HEK293 (cell line): ENCODE measurements around the gene FOXRED2.

Experiments
- BCL11A ChIP-seq: fragments of 450-650 bp; formaldehyde crosslinking; IDR thresholded peaks from 2 replicates; pipeline ENCODE4 v1.5.1; 2016; ENCODE audit warnings: low read depth, missing biosample characterization, missing genetic modification characterization
- HOXC10 ChIP-seq: sonication (generic); formaldehyde crosslinking; IDR thresholded peaks from 2 replicates; pipeline ENCODE4 v1.8.1; 2023; ENCODE audit warnings: mild to moderate bottlenecking, missing genetic modification reagents
- KLF7 ChIP-seq: fragments of 450-650 bp; formaldehyde crosslinking; IDR thresholded peaks from 2 replicates; pipeline ENCODE4 v1.5.1; 2016; ENCODE audit warnings: missing biosample characterization, missing genetic modification characterization, borderline replicate concordance
- MEIS1 ChIP-seq: sonication (generic); formaldehyde crosslinking; IDR thresholded peaks from 2 replicates; pipeline ENCODE4 v1.8.1; 2022; ENCODE audit warnings: missing genetic modification reagents, mild to moderate bottlenecking, borderline replicate concordance
- SCRT2 ChIP-seq: fragments of 450-650 bp; formaldehyde crosslinking; IDR thresholded peaks from 2 replicates; pipeline ENCODE4 v1.5.1; 2016; ENCODE audit warnings: missing biosample characterization, missing genetic modification characterization
- YY1 ChIP-seq: fragments of 450-650 bp; formaldehyde crosslinking; IDR thresholded peaks from 2 replicates; pipeline ENCODE4 v1.5.1; 2018; ENCODE audit warnings: missing biosample characterization, missing genetic modification characterization
- ZBTB21 ChIP-seq: fragments of 450-650 bp; formaldehyde crosslinking; IDR thresholded peaks from 2 replicates; pipeline ENCODE4 v1.5.1; 2017; ENCODE audit warnings: missing biosample characterization, missing genetic modification characterization
- ZBTB7A ChIP-seq: fragments of 450-650 bp; formaldehyde crosslinking; IDR thresholded peaks from 2 replicates; pipeline ENCODE4 v1.5.1; 2016; ENCODE audit warnings: low read depth, missing biosample characterization, missing genetic modification characterization
- ZFHX2 ChIP-seq: fragments of 450-650 bp; formaldehyde crosslinking; conservative IDR thresholded peaks from 2 replicates; pipeline ENCODE4 v1.5.1; 2016; ENCODE audit warnings: missing biosample characterization, missing genetic modification characterization
- ZNF114 ChIP-seq: fragments of 450-650 bp; formaldehyde crosslinking; IDR thresholded peaks from 2 replicates; pipeline ENCODE4 v1.5.0; 2017; ENCODE audit warnings: missing biosample characterization, missing genetic modification characterization
- ZNF133 ChIP-seq: fragments of 450-650 bp; formaldehyde crosslinking; IDR thresholded peaks from 2 replicates; pipeline ENCODE4 v1.5.1; 2016; ENCODE audit warnings: missing biosample characterization, missing genetic modification characterization
- ZNF404 ChIP-seq: fragments of 450-650 bp; formaldehyde crosslinking; IDR thresholded peaks from 2 replicates; pipeline ENCODE4 v1.5.1; 2017; ENCODE audit warnings: missing biosample characterization, missing genetic modification characterization
- ZNF423 ChIP-seq: fragments of 450-650 bp; formaldehyde crosslinking; IDR thresholded peaks from 2 replicates; pipeline ENCODE4 v1.5.1; 2016; ENCODE audit warnings: missing biosample characterization, missing genetic modification characterization
- ZNF530 ChIP-seq: fragments of 450-650 bp; formaldehyde crosslinking; IDR thresholded peaks from 2 replicates; pipeline ENCODE4 v1.5.1; 2016; ENCODE audit warnings: low read depth, missing biosample characterization, missing genetic modification characterization
- ZNF544 ChIP-seq: fragments of 450-650 bp; formaldehyde crosslinking; IDR thresholded peaks from 2 replicates; pipeline ENCODE4 v1.5.0; 2017; ENCODE audit warnings: missing biosample characterization, missing genetic modification characterization
- ZNF670 ChIP-seq: fragments of 450-650 bp; formaldehyde crosslinking; IDR thresholded peaks from 2 replicates; pipeline ENCODE4 v1.5.1; 2016; ENCODE audit warnings: missing biosample characterization, missing genetic modification characterization, low read depth
- ZNF677 ChIP-seq: fragments of 450-650 bp; IDR thresholded peaks from 2 replicates; pipeline ENCODE4 v1.5.0; 2018; ENCODE audit warnings: missing biosample characterization, mild to moderate bottlenecking, missing genetic modification characterization, moderate library complexity
- ZNF785 ChIP-seq: fragments of 450-650 bp; formaldehyde crosslinking; IDR thresholded peaks from 2 replicates; pipeline ENCODE4 v1.5.1; 2016; ENCODE audit warnings: missing biosample characterization, missing genetic modification characterization
- ZNF837 ChIP-seq: fragments of 450-650 bp; formaldehyde crosslinking; IDR thresholded peaks from 2 replicates; pipeline ENCODE4 v1.5.1; 2016; ENCODE audit warnings: missing biosample characterization, missing genetic modification characterization
- TF ChIP-seq, protein P1 (sequence below): fragments of 450-650 bp; formaldehyde crosslinking; IDR thresholded peaks from 2 replicates; pipeline ENCODE4 v1.5.1; 2016; ENCODE audit warnings: missing biosample characterization, missing genetic modification characterization
- TF ChIP-seq, protein P2 (sequence below): fragments of 450-650 bp; formaldehyde crosslinking; IDR thresholded peaks from 2 replicates; pipeline ENCODE4 v1.5.1; 2016; ENCODE audit warnings: missing biosample characterization, missing genetic modification characterization
- TF ChIP-seq, protein P3 (sequence below): fragments of 450-650 bp; formaldehyde crosslinking; IDR thresholded peaks from 2 replicates; pipeline ENCODE4 v1.5.1; 2016; ENCODE audit warnings: missing biosample characterization, missing genetic modification characterization, borderline replicate concordance
- TF ChIP-seq, protein P4 (sequence below): fragments of 450-650 bp; formaldehyde crosslinking; IDR thresholded peaks from 2 replicates; pipeline ENCODE4 v1.5.1; 2016; ENCODE audit warnings: missing biosample characterization, missing genetic modification characterization
- TF ChIP-seq, protein P5 (sequence below): fragments of 450-650 bp; formaldehyde crosslinking; IDR thresholded peaks from 2 replicates; pipeline ENCODE4 v1.5.1; 2016; ENCODE audit warnings: missing biosample characterization, missing genetic modification characterization
- TF ChIP-seq, protein P6 (sequence below): sonication (generic); formaldehyde crosslinking; IDR thresholded peaks from 2 replicates; pipeline ENCODE4 v1.8.1; 2022; ENCODE audit warnings: mild to moderate bottlenecking, moderate library complexity, missing genetic modification reagents
- TF ChIP-seq, protein P7 (sequence below): fragments of 450-650 bp; formaldehyde crosslinking; IDR thresholded peaks from 2 replicates; pipeline ENCODE4 v1.5.1; 2016; ENCODE audit warnings: missing biosample characterization, missing genetic modification characterization

Gene FOXRED2

DNA sequence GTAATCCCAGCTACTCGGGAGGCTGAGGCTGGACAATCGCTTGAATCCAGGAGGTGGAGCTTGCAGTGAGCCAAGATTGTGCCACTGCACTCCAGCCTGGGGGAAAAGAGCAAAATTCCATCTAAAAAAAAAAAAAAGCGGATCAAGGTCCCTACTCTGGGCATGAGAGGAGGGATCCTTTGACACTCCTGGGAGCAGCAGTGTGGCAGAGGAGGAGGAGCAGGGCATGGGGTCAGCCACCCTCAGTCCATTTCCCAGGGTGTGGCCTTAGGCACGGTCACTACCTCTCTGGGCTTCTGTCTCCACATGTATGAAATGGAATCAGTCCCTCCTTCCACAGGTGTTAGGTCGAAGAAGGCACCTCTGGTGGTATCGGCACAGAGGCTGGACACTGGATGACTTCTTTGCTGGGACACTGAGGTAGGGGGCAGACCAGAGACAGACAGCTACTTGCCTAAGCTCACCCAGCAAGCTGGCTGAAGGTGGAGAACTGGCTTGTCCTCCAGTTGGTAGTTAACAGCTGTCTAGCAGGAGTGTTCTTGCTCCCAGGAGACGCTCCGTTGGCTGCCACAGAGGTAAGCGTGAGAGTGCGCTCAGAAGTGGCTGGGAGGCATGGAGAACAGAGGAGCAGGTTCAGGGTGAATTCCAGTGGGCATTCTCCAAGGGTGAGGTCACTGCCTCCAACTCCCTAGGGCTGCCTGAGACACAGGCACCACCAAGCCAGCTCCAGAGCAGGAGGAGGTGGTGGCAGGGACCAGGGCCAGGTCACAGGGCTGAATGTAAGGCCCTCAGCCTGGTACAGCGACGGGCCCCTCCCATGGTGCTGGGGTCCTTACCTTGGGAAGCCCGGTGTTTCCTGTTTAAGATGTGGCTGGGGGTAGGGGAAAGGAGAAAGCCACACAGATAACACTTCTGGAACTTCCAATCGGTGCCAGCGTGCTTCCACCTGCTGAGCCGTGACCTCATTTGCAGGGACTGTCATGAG is 44.9 kb downstream of the FOXRED2 start (continued):
- TF ChIP-seq SCRT2 (tag by site-specific recombination) (peak; percentile 44; the same call in 1 of the 2 replicates), ZNF133 (no peak), ZNF670 (tag by site-specific recombination) (no peak), ZNF530 (tag by site-specific recombination) (no peak), ZFHX2 (no peak), YY1 (no peak), ZNF677 (tag by site-specific recombination) (no peak), ZBTB21 (tag by site-specific recombination) (peak; percentile 70; the same call in 1 of the 2 replicates), ZNF544 (no peak), ZBTB7A (tag by site-specific recombination) (no peak), KLF7 (tag by site-specific recombination) (no peak), HOXC10 (CRISPR knock-in tag) (no peak), ZNF423 (no peak), BCL11A (no peak), MEIS1 (CRISPR knock-in tag) (no peak), ZNF114 (tag by site-specific recombination) (no peak), ZNF785 (tag by site-specific recombination) (no peak), ZNF404 (tag by site-specific recombination) (no peak), ZNF837 (tag by site-specific recombination) (no peak)
- TF ChIP-seq, protein P1, sequence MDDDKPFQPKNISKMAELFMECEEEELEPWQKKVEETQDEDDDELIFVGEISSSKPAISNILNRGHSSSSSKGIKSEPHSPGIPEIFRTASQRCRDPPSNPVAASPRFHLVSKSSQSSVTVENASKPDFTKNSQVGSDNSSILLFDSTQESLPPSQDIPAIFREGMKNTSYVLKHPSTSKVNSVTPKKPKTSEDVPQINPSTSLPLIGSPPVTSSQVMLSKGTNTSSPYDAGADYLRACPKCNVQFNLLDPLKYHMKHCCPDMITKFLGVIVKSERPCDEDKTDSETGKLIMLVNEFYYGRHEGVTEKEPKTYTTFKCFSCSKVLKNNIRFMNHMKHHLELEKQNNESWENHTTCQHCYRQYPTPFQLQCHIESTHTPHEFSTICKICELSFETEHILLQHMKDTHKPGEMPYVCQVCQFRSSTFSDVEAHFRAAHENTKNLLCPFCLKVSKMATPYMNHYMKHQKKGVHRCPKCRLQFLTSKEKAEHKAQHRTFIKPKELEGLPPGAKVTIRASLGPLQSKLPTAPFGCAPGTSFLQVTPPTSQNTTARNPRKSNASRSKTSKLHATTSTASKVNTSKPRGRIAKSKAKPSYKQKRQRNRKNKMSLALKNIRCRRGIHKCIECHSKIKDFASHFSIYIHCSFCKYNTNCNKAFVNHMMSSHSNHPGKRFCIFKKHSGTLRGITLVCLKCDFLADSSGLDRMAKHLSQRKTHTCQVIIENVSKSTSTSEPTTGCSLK (tag by site-specific recombination): no peak
- TF ChIP-seq, protein P2, sequence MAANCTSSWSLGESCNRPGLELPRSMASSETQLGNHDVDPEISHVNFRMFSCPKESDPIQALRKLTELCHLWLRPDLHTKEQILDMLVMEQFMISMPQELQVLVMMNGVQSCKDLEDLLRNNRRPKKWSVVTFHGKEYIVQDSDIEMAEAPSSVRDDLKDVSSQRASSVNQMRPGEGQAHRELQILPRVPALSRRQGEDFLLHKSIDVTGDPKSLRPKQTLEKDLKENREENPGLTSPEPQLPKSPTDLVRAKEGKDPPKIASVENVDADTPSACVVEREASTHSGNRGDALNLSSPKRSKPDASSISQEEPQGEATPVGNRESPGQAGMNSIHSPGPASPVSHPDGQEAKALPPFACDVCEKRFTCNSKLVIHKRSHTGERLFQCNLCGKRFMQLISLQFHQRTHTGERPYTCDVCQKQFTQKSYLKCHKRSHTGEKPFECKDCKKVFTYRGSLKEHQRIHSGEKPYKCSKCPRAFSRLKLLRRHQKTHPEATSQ (tag by site-specific recombination): no peak
- TF ChIP-seq, protein P3, sequence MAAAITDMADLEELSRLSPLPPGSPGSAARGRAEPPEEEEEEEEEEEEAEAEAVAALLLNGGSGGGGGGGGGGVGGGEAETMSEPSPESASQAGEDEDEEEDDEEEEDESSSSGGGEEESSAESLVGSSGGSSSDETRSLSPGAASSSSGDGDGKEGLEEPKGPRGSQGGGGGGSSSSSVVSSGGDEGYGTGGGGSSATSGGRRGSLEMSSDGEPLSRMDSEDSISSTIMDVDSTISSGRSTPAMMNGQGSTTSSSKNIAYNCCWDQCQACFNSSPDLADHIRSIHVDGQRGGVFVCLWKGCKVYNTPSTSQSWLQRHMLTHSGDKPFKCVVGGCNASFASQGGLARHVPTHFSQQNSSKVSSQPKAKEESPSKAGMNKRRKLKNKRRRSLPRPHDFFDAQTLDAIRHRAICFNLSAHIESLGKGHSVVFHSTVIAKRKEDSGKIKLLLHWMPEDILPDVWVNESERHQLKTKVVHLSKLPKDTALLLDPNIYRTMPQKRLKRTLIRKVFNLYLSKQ: no peak
- TF ChIP-seq, protein P4, sequence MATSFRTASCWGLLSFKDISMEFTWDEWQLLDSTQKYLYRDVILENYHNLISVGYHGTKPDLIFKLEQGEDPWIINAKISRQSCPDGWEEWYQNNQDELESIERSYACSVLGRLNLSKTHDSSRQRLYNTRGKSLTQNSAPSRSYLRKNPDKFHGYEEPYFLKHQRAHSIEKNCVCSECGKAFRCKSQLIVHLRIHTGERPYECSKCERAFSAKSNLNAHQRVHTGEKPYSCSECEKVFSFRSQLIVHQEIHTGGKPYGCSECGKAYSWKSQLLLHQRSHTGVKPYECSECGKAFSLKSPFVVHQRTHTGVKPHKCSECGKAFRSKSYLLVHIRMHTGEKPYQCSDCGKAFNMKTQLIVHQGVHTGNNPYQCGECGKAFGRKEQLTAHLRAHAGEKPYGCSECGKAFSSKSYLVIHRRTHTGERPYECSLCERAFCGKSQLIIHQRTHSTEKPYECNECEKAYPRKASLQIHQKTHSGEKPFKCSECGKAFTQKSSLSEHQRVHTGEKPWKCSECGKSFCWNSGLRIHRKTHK (tag by site-specific recombination): no peak
- TF ChIP-seq, protein P5, sequence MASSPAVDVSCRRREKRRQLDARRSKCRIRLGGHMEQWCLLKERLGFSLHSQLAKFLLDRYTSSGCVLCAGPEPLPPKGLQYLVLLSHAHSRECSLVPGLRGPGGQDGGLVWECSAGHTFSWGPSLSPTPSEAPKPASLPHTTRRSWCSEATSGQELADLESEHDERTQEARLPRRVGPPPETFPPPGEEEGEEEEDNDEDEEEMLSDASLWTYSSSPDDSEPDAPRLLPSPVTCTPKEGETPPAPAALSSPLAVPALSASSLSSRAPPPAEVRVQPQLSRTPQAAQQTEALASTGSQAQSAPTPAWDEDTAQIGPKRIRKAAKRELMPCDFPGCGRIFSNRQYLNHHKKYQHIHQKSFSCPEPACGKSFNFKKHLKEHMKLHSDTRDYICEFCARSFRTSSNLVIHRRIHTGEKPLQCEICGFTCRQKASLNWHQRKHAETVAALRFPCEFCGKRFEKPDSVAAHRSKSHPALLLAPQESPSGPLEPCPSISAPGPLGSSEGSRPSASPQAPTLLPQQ (tag by site-specific recombination): peak; percentile 99
- TF ChIP-seq, protein P6, sequence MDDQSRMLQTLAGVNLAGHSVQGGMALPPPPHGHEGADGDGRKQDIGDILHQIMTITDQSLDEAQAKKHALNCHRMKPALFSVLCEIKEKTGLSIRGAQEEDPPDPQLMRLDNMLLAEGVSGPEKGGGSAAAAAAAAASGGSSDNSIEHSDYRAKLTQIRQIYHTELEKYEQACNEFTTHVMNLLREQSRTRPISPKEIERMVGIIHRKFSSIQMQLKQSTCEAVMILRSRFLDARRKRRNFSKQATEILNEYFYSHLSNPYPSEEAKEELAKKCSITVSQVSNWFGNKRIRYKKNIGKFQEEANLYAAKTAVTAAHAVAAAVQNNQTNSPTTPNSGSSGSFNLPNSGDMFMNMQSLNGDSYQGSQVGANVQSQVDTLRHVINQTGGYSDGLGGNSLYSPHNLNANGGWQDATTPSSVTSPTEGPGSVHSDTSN (CRISPR knock-in tag): no peak
- TF ChIP-seq, protein P7, sequence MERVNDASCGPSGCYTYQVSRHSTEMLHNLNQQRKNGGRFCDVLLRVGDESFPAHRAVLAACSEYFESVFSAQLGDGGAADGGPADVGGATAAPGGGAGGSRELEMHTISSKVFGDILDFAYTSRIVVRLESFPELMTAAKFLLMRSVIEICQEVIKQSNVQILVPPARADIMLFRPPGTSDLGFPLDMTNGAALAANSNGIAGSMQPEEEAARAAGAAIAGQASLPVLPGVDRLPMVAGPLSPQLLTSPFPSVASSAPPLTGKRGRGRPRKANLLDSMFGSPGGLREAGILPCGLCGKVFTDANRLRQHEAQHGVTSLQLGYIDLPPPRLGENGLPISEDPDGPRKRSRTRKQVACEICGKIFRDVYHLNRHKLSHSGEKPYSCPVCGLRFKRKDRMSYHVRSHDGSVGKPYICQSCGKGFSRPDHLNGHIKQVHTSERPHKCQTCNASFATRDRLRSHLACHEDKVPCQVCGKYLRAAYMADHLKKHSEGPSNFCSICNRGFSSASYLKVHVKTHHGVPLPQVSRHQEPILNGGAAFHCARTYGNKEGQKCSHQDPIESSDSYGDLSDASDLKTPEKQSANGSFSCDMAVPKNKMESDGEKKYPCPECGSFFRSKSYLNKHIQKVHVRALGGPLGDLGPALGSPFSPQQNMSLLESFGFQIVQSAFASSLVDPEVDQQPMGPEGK (tag by site-specific recombination): peak; percentile 68; the same call in 1 of the 2 replicates
